Ishikawa (cell line): ENCODE data around the gene NRXN3.

Experiments
- EP300 ChIP-seq: IDR thresholded peaks from 2 replicates; pipeline ENCODE4 v1.6.1; 2012; ENCODE audit warnings: borderline replicate concordance
- REST ChIP-seq: IDR thresholded peaks from 2 replicates; pipeline ENCODE4 v1.6.1; 2012; ENCODE audit warnings: low read depth, mild to moderate bottlenecking

- TF ChIP-seq EP300 (no peak), REST (no peak)
These were observed 919.4 kb downstream of the NRXN3 start for GRCh38 chr14:79089576-79089975.
